Hepatocyte (in vitro differentiated cells): Measurements from ENCODE around the gene ANKS1B.

ENCODE experiments used
- EZH2 ChIP-seq: fragments of 200-600 bp; sonication (generic); IDR thresholded peaks from 2 replicates; pipeline ENCODE4 v1.6.1; 2016; ENCODE audit warnings: antibody characterized with exemption, mild to moderate bottlenecking, borderline replicate concordance
- EZH2phosphoT487 ChIP-seq: fragments of 200-600 bp; sonication (generic); IDR thresholded peaks from one replicate; pipeline ENCODE4 v1.6.1; 2018; ENCODE audit warnings: antibody characterized with exemption, mild to moderate bottlenecking, low read depth, moderate library complexity; ENCODE audit not compliant: unreplicated experiment, severe bottlenecking
- TF ChIP-seq, protein P1 (sequence below): fragments of 200-600 bp; sonication (generic); IDR thresholded peaks from 2 replicates; pipeline ENCODE4 v1.5.1; 2016; ENCODE audit warnings: antibody characterized with exemption, mild to moderate bottlenecking; ENCODE audit not compliant: poor library complexity

DNA sequence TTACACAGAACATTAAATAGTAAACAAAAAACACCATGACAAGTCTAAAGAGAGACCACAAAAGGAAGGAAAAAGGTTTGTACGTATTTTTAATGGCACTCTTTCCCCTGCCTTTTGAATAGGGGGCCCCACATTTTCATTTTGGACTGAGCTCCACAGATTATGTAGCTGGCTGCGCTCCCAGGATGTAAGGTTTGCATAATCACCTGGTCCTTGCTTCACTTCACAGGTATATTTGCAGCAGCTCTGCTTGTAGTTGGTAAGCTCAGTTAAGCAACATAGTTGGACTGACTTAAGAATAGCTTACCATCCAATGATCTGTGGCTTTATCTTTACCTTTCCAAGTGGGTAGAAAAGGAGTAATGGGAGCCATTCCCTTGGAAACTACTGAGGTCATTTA, 885.0 kb downstream of the ANKS1B start:
- TF ChIP-seq, protein P1, sequence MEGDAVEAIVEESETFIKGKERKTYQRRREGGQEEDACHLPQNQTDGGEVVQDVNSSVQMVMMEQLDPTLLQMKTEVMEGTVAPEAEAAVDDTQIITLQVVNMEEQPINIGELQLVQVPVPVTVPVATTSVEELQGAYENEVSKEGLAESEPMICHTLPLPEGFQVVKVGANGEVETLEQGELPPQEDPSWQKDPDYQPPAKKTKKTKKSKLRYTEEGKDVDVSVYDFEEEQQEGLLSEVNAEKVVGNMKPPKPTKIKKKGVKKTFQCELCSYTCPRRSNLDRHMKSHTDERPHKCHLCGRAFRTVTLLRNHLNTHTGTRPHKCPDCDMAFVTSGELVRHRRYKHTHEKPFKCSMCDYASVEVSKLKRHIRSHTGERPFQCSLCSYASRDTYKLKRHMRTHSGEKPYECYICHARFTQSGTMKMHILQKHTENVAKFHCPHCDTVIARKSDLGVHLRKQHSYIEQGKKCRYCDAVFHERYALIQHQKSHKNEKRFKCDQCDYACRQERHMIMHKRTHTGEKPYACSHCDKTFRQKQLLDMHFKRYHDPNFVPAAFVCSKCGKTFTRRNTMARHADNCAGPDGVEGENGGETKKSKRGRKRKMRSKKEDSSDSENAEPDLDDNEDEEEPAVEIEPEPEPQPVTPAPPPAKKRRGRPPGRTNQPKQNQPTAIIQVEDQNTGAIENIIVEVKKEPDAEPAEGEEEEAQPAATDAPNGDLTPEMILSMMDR, result no peak
- TF ChIP-seq EZH2 (no peak), EZH2phosphoT487 (no peak)
